ENCODE measurements around the gene CPLX1.

DNA sequence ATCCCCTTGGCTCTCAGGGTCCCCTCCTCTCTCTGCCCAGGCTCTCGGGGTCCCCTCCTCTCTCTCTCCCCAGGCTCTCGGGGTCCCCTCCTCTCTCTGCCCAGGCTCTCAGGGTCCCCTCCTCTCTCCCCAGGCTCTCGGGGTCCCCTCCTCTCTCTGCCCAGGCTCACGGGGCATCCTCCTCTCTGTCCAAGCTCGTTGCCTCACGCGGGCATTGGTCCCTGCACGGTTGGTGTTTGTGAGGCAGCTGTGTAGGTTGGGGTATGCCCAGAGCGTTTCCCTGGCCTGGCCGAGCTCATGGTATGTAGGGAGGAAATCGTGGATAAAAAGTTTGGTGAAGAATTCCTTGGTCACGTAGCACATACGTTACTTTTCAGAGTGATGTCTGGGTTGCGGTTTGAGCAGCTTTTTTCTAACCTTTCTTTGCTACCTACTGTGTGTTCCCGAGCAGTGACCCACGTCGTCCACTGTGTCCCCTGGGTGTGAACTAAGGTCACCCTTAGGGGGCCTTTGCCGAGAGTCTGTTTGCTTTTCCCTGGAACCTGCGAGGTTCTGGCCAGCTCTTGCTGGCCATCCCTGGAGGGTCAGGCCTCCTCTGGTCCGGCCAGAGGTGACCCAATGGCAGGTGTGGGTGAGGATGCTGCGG is 83.7 kb downstream of the CPLX1 start:
- TF ChIP-seq, protein P1, sequence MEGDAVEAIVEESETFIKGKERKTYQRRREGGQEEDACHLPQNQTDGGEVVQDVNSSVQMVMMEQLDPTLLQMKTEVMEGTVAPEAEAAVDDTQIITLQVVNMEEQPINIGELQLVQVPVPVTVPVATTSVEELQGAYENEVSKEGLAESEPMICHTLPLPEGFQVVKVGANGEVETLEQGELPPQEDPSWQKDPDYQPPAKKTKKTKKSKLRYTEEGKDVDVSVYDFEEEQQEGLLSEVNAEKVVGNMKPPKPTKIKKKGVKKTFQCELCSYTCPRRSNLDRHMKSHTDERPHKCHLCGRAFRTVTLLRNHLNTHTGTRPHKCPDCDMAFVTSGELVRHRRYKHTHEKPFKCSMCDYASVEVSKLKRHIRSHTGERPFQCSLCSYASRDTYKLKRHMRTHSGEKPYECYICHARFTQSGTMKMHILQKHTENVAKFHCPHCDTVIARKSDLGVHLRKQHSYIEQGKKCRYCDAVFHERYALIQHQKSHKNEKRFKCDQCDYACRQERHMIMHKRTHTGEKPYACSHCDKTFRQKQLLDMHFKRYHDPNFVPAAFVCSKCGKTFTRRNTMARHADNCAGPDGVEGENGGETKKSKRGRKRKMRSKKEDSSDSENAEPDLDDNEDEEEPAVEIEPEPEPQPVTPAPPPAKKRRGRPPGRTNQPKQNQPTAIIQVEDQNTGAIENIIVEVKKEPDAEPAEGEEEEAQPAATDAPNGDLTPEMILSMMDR (conservative IDR thresholded peaks at IDR 0.05; ENCODE audit: low read length) = no peak
- no peak for TF ChIP-seq EZH2phosphoT487 (IDR thresholded peaks at IDR 0.05; ENCODE audit: borderline replicate concordance)
